Keratinocyte (primary cell): ENCODE measurements around the gene SAMD14. TPM values are rescaled to one million over a fixed set of nuclear protein-coding genes. Genes with fewer than 3 reads are reported as not detected.

Experiments used
- DNase-seq: peaks from one replicate; pipeline ENCODE4 v3.0.0-alpha.2; 2011; ENCODE audit warnings: low read depth, missing footprints, low spot score
- FAIRE-seq: peaks from 2 replicates; lab custom pipeline; 2011; peaks lifted over from hg19 to GRCh38; lab: Jason Lieb, UNC
- H2AFZ ChIP-seq: 2 replicates; pipeline ENCODE4 v1.6.0; 2012; ENCODE audit warnings: low read length, control low read depth, inconsistent platforms; ENCODE audit not compliant: control insufficient read depth
- H3K27ac ChIP-seq: 2 replicates; pipeline ENCODE4 v1.5.1; 2011; ENCODE audit warnings: low read length; ENCODE audit not compliant: control insufficient read depth, insufficient read depth
- H3K27me3 ChIP-seq: 3 replicates; pipeline ENCODE4 v1.6.0; 2011; ENCODE audit warnings: low read length; ENCODE audit not compliant: control insufficient read depth, insufficient read depth; ENCODE audit errors: extremely low read depth
- H3K36me3 ChIP-seq, 2 experiments: 2 replicates in 1 of 2; 3 replicates in 1 of 2; pipeline ENCODE4 v1.5.1; 2011; ENCODE audit warnings: low read length in 2 of 2, mild to moderate bottlenecking in 1 of 2; ENCODE audit not compliant: control insufficient read depth in 2 of 2, insufficient read depth in 2 of 2; ENCODE audit errors: extremely low read depth in 1 of 2
- H3K4me1 ChIP-seq: 3 replicates; pipeline ENCODE4 v1.5.1; 2011; ENCODE audit warnings: low read length; ENCODE audit not compliant: control insufficient read depth, insufficient read depth; ENCODE audit errors: extremely low read depth
- H3K4me2 ChIP-seq: 3 replicates; pipeline ENCODE4 v1.6.0; 2011; ENCODE audit warnings: low read depth, low read length; ENCODE audit not compliant: control insufficient read depth, insufficient read depth; ENCODE audit errors: extremely low read depth
- H3K4me3 ChIP-seq, 3 experiments: fragments of 200-600 bp in 1 of 3; sonication (generic) in 1 of 3; 2 replicates in 2 of 3; 3 replicates in 1 of 3; pipeline ENCODE4 v1.5.1; 2011 to 2016; ENCODE audit warnings: low read length in 3 of 3, mild to moderate bottlenecking in 3 of 3, control low read depth in 2 of 3, inconsistent platforms in 1 of 3, low read depth in 1 of 3, mixed read lengths in 1 of 3, mixed run types in 1 of 3, moderate library complexity in 1 of 3; ENCODE audit not compliant: control insufficient read depth in 2 of 3, insufficient read depth in 2 of 3; ENCODE audit errors: extremely low read depth in 1 of 3
- H3K79me2 ChIP-seq: 2 replicates; pipeline ENCODE4 v1.6.0; 2012; ENCODE audit warnings: low read length; ENCODE audit not compliant: control insufficient read depth, insufficient read depth
- H3K9ac ChIP-seq: 3 replicates; pipeline ENCODE4 v1.6.0; 2011; ENCODE audit warnings: low read length; ENCODE audit not compliant: control insufficient read depth, insufficient read depth; ENCODE audit errors: extremely low read depth
- H3K9me1 ChIP-seq: 3 replicates; pipeline ENCODE4 v1.6.0; 2011; ENCODE audit warnings: low read length; ENCODE audit not compliant: control insufficient read depth, insufficient read depth; ENCODE audit errors: extremely low read depth
- H3K9me3 ChIP-seq: 2 replicates; pipeline ENCODE4 v1.5.1; 2012; ENCODE audit warnings: low read depth, low read length; ENCODE audit not compliant: control insufficient read depth
- H4K20me1 ChIP-seq: 3 replicates; pipeline ENCODE4 v1.6.0; 2011; ENCODE audit warnings: low read length; ENCODE audit not compliant: control insufficient read depth, insufficient read depth; ENCODE audit errors: extremely low read depth
- EZH2 ChIP-seq: IDR thresholded peaks from one replicate; pipeline ENCODE4 v1.6.1; 2012; ENCODE audit warnings: inconsistent platforms, mild to moderate bottlenecking, low read length, moderate library complexity
- dilution Hi-C: fragments of 300-500 bp; cut with MboI; formaldehyde crosslinking; loops from one replicate; pipeline ENCODE4 v1.7.0; 2020; ENCODE audit warnings: low sequenced_read_pairs; ENCODE audit not compliant: extremely low pct_ligation_motif_present
- polyA plus RNA-seq, 5 experiments: library from polyadenylated mRNA; depleted of rRNA in 3 of 5; stranded (reverse) in 3 of 5; stranded (forward) in 1 of 5; unstranded in 1 of 5; fragments of >200 nt; gene quantifications; 1 replicate in 1 of 5; 2 replicates in 3 of 5; 3 replicates in 1 of 5; pipeline versions ENCODE4 v1.2.1 to v1.2.3, GENCODE V29; 2011 to 2012; ENCODE audit warnings: missing spikeins in 2 of 5, low read depth in 1 of 5, low replicate concordance in 1 of 5
- TF ChIP-seq, protein P1 (sequence below), 3 experiments: IDR thresholded peaks in 1 of 3; conservative IDR thresholded peaks in 1 of 3; optimal IDR thresholded peaks in 1 of 3; 2 replicates in 2 of 3; 3 replicates in 1 of 3; pipeline versions ENCODE3 to v1.5.1; 2011; ENCODE audit warnings: low read length in 3 of 3, mild to moderate bottlenecking in 3 of 3, moderate library complexity in 2 of 3, control low read depth in 1 of 3, inconsistent platforms in 1 of 3; ENCODE audit not compliant: insufficient read depth in 2 of 3; ENCODE audit errors: extremely low read depth in 1 of 3

SAMD14 gene
- polyA plus RNA-seq, 1 donor (not counting 4 experiments of a cell fraction or from before 2014, with no cell fraction given) = not detected

DNA sequence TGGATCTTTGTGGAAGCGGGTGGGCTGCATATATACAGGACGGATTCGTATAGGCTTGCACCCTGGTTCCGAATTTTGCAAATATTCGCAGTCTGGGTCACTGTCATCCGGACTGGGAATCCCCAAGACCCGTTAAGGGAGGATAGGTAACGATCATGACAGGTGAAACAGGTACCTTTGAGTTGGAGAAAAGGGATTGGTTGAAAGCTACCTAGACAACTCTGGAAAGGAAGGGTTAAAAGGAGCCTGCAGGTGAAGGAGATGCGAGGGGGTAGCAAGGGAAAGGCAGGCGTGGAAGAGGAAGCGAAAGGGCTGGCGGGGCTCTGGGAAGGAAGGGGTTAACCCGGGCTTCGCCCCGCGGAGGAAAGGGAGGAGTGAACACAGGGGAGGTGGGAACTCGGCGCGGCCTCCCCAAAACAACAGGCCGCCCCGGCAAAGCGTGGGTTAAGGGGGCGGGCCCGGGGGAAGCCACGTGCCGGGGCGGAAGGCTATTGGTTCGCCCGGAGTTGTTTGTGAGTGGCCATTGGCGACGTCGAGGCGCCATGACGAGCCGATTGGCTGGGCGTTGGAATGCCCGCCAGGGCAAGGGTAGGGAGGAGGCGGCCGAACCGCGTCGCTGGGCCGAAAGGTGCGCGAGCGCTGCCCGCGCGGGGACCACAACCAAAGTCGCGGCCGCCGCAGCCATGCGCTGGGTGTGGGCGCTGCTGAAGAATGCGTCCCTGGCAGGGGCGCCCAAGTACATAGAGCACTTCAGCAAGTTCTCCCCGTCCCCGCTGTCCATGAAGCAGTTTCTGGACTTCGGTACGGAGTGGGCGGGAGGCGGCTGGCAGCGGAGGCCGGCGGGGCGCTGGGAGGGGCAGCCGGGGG lies 35.0 kb downstream of the SAMD14 start, which contains the start of gene PDK2:
PDK2 (plus strand) TSS at position 599 of the 867 bp plus-strand sequence; CDS start at position 684, 85 bp downstream.
- no peak for TF ChIP-seq EZH2
- TF ChIP-seq, protein P1, sequence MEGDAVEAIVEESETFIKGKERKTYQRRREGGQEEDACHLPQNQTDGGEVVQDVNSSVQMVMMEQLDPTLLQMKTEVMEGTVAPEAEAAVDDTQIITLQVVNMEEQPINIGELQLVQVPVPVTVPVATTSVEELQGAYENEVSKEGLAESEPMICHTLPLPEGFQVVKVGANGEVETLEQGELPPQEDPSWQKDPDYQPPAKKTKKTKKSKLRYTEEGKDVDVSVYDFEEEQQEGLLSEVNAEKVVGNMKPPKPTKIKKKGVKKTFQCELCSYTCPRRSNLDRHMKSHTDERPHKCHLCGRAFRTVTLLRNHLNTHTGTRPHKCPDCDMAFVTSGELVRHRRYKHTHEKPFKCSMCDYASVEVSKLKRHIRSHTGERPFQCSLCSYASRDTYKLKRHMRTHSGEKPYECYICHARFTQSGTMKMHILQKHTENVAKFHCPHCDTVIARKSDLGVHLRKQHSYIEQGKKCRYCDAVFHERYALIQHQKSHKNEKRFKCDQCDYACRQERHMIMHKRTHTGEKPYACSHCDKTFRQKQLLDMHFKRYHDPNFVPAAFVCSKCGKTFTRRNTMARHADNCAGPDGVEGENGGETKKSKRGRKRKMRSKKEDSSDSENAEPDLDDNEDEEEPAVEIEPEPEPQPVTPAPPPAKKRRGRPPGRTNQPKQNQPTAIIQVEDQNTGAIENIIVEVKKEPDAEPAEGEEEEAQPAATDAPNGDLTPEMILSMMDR (optimal IDR thresholded peaks at IDR 0.05 in 1 of 3, IDR thresholded peaks at IDR 0.05 in 1 of 3, conservative IDR thresholded peaks at IDR 0.05 in 1 of 3; ENCODE audit: extremely low read depth in 1 of 3, insufficient read depth in 2 of 3, low read length in 3 of 3) = no peak
- Histone ChIP-seq H3K36me3 (peaks cover 9 to 13% of the 10 kb centered on the region in 2 experiments), H3K27me3 (no peaks in the 10 kb centered on the region), H3K27ac (peak within 1 kb of the TSS; percentile 15), H2AFZ (no peak within 1 kb of the TSS), H4K20me1 (peaks cover 35% of the 10 kb centered on the region), H3K9me3 (no peaks in the 10 kb centered on the region), H3K4me2 (peak within 1 kb of the TSS; percentile 75), H3K4me3 (peak within 1 kb of the TSS; percentile 51 to 68 (median 62)), H3K9ac (peak within 1 kb of the TSS; percentile 48), H3K4me1 (peaks cover 15% of the 10 kb centered on the region), H3K79me2 (no peaks in the 10 kb centered on the region), H3K9me1 (peaks cover 3% of the 10 kb centered on the region)
- DNase-seq (no peak), FAIRE-seq (no peak)
- dilution Hi-C loops = no loop called here

DNA sequence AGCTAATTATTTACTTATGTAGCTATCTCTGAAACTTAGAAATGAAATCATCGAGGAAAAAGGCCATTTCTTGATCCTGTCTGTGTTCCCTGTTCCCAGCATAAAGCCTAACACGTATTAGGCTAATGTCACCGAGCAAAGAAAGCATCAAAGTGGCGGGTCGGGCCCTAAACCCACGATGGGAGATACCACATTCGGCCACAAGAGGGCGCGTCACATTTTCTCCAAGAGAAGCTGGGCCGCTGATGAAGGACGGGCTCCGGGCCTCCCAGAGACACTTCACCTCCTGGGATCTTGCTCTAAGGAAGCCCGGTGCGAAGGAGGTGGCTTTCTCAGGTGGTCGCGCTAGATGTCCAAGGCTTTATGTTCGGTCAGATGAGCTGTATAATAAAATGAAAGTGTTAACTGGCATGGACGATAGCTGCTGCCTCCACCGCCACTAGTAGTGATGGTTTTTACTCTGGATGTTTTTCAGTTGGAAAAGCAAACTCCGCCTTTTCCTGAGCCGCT lies 35.7 kb downstream of the SAMD14 start:
- Histone ChIP-seq H3K9ac (no peak overlapping the region), H3K4me2 (peak overlapping the region; percentile 75), H3K9me1 (peaks cover 3% of the 10 kb centered on the region), H3K9me3 (no peaks in the 10 kb centered on the region), H3K4me1 (peaks cover 15% of the 10 kb centered on the region), H3K27ac (no peak overlapping the region), H2AFZ (no peak overlapping the region), H3K79me2 (no peaks in the 10 kb centered on the region), H4K20me1 (peaks cover 39% of the 10 kb centered on the region), H3K27me3 (no peaks in the 10 kb centered on the region), H3K36me3 (peaks cover 16 to 19% of the 10 kb centered on the region in 2 experiments), H3K4me3 (peak overlapping the region in 2 of 3 experiments; percentile 51 to 58)
- dilution Hi-C loops = no loop called here
- TF ChIP-seq, protein P1 (optimal IDR thresholded peaks at IDR 0.05 in 1 of 3, IDR thresholded peaks at IDR 0.05 in 1 of 3, conservative IDR thresholded peaks at IDR 0.05 in 1 of 3; ENCODE audit: extremely low read depth in 1 of 3, insufficient read depth in 2 of 3, low read length in 3 of 3) = peak; percentile 76 to 91 (median 82)
- no peak for TF ChIP-seq EZH2
- DNase-seq (no peak), FAIRE-seq (no peak)
